ENCODE results near the gene CYFIP2.

The CYFIP2 gene

DNA sequence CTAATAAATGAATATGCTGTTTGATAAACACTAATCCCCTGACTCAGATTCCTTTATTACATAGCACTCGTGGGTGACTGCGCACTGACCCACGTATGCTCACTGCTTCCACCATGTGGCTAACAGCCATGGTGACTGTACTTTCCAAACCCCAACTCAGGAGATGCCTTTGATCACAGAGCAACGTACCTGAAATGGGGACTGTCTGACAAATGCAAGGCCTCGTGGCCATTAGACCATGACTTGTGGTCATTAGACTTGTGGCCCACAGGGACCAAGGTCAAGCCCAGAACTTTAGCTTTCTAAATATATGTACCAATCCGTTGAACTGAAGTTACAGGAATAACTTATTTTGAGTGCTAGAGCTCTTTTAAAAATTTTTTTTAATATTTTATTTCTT, 46.6 kb downstream of the CYFIP2 start:
- in situ Hi-C loops (cut with HindIII; ENCODE audit: low sequenced_read_pairs): no loop called here

DNA sequence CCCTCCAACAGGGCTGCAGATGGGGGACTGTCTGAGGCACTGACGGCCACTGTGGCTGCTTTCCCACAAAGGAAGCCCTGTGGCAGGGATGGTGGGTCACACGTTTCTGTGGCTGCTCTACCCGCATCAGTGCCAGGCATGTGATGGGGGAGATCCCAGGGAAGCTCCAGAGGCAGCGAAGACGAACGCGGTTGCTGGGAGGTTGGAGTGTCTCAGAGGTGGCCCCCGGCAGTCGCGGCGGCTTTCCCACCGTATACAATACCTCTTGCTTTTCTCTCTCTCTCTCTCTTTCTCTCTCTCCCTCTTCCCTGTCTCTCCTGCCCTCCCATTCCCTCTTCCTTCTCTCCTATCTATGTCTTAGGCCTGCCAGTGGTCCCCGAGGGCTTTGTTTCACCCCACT, 56.7 kb downstream of the CYFIP2 start:
- in situ Hi-C loops (cut with HindIII; ENCODE audit: low sequenced_read_pairs): no loop called here

DNA sequence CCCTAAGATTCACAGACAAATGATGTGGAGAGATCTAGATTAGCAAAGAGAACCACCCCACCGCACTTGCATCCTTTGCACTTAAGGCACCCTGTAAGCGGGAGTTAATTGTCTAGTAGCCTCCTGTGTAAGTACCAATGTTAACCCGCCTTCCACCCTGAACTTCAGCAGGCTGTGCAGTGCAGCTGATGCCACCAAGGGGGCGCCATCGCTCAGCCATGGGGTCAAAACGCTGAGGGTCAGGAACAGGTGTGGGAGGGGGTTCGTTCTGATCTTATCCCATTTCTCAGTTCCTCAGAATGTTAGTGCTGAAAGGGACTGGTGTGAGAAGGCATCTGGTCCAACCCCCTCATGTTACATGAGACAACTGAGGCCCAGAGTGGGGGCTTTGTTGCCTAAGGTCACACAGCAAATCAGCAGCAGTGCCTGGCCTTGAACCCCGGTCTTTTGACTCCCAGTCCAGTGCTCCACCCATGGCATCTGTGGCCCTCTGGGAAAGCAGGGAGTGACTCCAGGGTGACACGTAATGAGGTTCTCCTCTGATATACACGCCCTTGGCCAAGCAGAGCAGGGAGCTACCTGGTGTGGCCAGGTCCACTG, 57.3 kb downstream of the CYFIP2 start:
- in situ Hi-C loops (cut with HindIII; ENCODE audit: low sequenced_read_pairs): no loop called here

DNA sequence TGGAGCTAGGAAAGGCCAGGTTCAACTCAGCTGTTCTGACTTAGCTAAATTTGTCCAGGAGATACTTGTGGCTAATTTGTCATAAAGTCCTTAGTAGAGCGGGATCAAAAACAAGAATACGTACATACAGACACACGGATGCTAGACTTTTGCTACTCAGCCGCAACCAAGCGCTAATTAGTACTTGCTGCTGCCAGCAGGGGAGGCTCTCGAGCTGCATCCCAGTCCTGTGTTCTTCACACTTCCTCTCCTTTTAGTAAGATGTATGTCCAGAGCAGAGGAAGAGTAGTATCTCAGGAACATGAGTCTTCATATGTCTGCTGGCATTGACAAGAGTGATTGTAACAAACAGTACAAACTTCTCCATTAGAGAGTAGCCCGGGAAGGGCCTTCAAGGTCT, 58.3 kb downstream of the CYFIP2 start:
- in situ Hi-C loops (cut with HindIII; ENCODE audit: low sequenced_read_pairs): no loop called here

DNA sequence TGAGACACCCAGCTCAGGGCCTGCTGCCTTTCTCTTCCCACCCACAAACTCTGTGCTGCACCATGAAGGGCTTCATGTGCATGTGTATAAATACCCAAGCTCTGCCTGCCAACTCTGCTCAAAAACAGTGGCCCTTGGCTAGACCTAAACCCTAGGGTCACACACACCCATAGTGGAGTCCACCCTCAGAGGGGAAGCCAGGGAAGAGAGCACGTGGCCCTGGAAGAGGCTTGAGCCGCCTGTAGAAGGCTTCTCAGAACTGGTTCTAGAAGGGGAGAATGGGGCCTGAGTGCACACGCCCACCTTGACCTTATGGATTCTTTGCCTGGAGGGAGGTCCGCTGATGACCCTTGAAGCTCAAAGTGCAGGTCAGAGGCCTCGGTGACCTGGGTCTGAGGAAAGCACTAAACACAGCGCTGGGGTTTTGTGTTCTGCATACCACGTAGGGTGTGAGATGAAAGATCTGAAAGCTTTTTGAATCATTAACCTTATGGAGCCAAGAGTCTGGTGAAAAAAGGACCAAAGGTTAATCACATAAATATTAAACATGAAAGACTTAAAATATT, 60.6 kb downstream of the CYFIP2 start:
- in situ Hi-C loops (cut with HindIII; ENCODE audit: low sequenced_read_pairs): loop anchor here (25.0 kb wide), 1 partner anchor 161 kb away; no protein-coding TSS in a partner anchor

DNA sequence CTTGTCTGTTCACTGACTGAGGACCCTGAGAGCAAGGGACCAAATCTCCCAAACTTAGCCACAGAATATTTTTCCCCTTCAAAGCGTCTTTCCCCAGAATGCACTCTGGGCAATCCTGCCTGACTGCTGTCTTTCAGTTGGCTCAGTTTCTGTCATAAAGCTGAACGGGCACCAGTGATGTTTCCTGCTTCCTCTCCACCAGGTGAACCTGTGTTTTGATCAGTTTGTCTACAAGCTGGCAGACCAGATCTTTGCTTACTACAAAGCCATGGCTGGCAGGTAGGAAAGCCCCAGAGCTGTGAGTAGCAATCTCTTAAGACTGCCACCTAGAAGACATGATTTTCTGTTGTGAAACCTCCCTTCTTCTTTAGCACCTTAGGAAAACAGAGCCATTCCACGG, 61.8 kb downstream of the CYFIP2 start:
- in situ Hi-C loops (cut with HindIII; ENCODE audit: low sequenced_read_pairs): loop anchor here (25.0 kb wide), 1 partner anchor 160 kb away; no protein-coding TSS in a partner anchor

DNA sequence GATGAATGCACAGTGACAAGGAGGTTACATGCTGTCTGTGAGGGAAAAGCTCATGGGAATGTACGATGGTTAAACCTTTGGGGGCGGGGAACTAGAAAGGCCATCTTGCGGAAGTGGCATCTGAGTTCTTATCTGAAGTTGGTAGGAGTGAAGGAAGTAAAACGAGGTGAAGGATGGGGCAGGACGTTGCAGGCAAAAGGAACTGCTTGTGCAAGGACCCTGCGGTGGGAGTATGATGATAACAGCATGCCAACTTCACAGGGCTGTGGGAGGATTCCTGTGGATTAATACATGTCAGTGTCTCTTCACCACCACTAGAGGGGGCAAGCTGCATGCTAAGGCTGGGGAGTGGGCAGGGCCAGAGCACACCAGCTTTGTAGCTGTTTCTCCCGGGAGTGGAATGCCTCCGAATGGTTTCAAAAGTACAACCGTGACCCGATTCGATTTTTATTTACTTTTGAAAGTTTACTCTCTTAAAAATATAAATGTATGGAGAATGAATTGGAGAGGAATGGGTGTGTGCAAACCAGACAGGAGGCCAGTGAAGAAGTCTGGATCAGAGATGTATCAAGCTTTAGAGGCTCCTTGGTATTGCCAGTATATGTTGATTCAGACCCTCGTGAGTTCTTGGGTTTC, 62.5 kb downstream of the CYFIP2 start:
- in situ Hi-C loops (cut with HindIII; ENCODE audit: low sequenced_read_pairs): loop anchor here (25.0 kb wide), 1 partner anchor 159 kb away; no protein-coding TSS in a partner anchor

DNA sequence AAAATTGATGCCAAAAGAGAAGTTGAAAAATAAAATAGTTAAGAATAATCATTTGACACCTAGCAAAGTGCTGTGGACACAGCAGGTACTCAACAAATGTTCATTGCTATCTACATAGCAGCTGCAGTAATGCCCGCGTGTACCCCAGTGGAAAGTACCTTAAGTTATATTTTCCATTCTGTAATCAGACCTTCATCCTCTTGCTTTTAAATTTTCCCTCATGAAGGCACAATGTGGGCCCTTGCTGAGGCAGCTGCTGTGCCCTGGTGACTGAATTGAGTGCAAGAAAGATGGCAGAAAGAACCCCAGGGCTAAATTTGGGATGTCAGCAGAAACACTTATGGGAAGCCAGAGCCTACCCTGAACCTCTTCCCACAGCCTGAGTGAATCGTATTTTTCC, 65.9 kb downstream of the CYFIP2 start:
- in situ Hi-C loops (cut with HindIII; ENCODE audit: low sequenced_read_pairs): loop anchor here (25.0 kb wide), 1 partner anchor 155 kb away; no protein-coding TSS in a partner anchor

DNA sequence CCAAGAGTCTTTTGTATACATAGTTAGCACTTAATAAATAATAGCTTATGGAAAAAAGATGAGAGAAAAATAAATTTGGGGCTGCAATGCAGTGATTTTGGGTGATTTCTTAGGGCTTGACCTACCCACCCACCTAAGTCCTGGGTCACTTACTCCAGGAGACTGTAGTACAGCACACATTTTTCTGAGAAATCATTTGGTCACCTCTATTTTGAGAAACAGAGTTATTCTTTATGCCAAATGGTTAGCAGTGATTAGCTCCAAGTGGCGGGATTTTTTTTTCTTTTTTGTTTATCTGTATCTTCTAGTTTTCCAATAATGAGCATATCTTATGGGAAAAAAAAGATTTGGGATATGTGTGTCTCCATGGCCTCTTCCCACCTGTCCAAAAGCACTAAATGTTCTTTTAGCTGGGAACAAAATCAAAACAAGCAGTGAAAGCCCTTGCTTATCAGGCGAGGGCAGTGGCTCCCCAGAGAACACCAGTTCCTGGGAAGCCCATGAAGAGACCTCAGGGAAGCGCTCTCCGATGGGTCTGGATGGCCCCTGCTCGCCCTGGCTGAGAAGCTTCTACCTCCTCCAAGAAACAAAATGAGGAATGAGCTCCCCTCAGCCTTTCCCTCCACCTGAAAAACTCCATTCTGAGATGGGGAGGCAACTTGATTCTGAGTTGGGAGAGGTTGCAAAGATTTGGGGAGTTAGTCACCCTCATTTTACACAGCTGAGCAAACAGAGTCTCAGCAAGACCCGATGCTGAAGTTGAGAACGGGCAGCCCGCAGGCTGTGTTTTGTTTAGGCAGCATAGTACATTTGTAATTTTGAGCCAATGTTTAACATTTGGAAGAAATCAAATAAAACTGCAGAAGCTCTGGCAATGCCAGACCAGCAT, 69.9 kb downstream of the CYFIP2 start:
- in situ Hi-C loops (cut with HindIII; ENCODE audit: low sequenced_read_pairs): loop anchor here (25.0 kb wide), 1 partner anchor 152 kb away; no protein-coding TSS in a partner anchor

DNA sequence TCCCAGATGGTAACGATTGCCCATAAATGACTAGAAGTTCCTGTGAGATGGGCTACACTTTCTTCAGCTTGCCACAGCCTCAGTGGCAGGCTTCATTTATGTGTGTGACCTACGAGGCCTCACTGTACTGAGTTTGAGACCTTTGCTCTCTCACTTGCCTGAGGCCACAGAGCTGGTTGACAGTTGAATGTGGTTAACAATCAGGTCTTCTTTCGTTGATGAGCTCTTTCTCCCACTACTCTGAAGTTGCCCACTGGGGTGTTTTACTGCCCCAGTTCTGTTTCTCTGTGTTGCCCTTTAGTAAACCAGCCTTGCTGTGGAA, 70.5 kb downstream of the CYFIP2 start:
- in situ Hi-C loops (cut with HindIII; ENCODE audit: low sequenced_read_pairs): loop anchor here (25.0 kb wide), 1 partner anchor 151 kb away; no protein-coding TSS in a partner anchor

DNA sequence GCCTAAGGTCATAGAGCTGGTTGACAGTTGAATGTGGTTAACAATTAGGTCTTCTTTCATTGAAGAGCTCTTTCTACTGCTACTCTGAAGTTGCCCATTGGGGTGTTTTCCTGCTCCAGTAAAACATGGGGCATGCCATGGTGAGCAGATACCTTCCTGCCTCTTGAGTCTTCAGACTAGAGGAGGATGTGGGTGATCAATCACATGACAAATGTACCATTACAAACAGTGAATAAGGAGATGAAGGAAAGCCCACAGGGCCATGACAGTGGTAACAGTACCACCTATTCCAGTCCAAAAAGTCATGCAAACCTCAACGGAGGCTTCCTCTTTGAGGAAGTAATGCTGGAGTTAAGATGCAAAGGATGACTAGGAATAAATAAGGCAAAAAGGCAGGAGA, 73.5 kb downstream of the CYFIP2 start:
- in situ Hi-C loops (cut with HindIII; ENCODE audit: low sequenced_read_pairs): loop anchor here (25.0 kb wide), 1 partner anchor 148 kb away; no protein-coding TSS in a partner anchor

DNA sequence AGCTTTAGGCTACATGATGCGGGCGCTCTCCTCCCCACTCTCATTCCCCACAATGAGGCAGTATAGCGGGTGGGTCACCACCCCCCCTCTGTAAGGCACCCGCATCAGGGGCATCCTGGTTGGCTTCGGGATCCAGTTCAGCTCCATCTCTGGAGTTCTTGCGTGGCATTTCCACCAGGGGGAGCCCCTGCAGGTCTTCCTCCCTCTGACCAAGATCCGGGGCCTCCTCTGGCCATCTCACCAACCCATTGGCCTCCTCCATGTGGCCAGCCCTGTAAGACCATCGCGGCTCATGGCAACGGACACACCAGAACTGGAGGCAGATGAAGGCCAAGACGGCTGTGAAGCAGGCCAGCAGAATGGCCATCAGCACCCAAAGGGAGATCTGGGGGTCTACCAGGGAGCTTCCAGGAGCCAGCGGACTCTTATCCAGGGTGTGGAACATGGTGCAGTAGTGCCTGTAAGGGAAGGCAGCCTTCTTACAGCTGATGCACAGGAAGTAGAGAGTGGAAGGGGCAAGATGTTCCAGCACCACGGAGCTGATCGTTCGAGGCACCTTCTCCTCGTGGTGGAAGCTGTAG, 77.0 kb downstream of the CYFIP2 start:
- in situ Hi-C loops (cut with HindIII; ENCODE audit: low sequenced_read_pairs): loop anchor here (25.0 kb wide), 1 partner anchor 144 kb away; no protein-coding TSS in a partner anchor

DNA sequence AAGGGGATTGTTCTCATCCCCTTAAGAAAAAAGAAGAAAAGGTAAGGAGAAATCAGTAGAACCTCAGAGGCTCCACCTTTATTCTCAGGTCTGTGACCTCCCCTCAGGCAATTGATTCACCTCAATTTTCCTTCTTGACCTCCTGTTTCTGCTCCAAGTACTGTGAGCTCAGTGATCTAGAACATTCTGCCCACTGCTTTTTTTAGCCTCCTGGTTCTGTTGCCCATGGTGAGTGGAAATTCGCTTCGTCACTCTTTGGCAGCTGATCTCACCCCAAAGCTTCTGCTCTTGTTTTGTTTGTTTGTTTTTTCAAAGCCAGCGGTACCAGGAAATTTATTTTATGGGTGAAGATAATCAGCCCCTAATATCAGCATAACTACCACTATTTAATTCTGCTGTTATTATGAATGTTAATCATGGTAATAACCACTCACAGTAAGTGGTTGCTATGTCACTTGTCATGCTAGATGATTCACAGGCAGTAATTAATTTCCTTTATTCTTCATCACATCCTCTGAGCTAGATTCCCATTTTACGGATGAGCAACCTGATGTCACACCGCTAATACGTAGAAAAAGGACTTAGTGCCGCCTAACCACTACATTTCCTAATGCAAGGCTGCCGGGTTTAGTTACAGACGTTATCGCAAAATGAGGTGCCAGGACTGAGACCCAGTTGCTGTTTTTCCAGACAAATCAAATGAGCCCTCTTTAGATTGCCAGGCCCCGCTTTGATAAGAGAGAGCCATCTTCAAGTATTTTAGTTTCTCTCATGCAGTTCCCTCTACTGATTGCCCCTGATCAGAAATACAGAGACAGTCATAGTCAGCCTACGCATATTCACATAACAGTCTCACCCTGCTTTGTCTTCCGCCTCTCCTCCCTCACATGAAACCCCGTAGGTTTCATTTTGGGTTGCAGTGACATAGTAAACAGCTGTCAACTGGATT, 78.2 kb downstream of the CYFIP2 start:
- in situ Hi-C loops (cut with HindIII; ENCODE audit: low sequenced_read_pairs): loop anchor here (25.0 kb wide), 1 partner anchor 143 kb away; no protein-coding TSS in a partner anchor

DNA sequence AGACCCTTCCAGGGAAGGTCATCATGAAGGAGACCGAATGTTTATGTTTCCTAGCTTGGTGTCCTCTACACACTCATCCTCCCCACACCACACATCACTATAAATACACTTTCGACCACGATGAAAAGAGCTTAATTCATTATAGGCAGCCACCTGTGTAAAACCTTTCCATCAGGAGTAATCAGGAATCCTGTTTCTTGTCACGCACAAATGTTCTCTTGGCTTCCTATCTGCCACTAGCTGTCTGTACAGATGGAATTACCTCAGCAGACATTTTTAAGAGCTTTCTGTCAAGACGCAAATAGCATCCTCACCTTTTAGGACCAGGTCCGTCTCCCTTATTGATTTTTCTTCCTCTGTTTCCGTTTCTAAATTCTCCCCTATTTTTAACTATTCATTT, 79.1 kb downstream of the CYFIP2 start:
- in situ Hi-C loops (cut with HindIII; ENCODE audit: low sequenced_read_pairs): loop anchor here (25.0 kb wide), 1 partner anchor 142 kb away; no protein-coding TSS in a partner anchor

DNA sequence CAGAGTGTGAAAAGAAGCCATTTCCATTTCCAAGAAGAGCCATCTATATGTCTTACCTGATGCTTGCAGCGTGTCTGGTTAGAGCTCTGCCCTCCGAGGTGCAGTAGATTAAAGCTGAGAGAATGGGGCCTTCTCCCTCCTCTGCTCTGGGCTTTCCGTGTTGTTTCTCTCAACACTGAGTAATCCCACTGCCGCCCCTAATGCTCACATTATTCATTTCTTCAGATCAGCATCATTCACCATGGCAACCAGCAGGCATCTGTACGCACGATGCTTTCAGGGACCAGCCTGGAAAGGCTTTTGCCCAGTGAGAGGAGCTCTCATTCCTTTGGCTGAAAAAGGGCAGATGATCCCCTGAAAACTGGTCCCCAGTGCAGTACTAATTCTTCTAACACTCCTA, 79.6 kb downstream of the CYFIP2 start:
- in situ Hi-C loops (cut with HindIII; ENCODE audit: low sequenced_read_pairs): loop anchor here (25.0 kb wide), 1 partner anchor 142 kb away; no protein-coding TSS in a partner anchor

DNA sequence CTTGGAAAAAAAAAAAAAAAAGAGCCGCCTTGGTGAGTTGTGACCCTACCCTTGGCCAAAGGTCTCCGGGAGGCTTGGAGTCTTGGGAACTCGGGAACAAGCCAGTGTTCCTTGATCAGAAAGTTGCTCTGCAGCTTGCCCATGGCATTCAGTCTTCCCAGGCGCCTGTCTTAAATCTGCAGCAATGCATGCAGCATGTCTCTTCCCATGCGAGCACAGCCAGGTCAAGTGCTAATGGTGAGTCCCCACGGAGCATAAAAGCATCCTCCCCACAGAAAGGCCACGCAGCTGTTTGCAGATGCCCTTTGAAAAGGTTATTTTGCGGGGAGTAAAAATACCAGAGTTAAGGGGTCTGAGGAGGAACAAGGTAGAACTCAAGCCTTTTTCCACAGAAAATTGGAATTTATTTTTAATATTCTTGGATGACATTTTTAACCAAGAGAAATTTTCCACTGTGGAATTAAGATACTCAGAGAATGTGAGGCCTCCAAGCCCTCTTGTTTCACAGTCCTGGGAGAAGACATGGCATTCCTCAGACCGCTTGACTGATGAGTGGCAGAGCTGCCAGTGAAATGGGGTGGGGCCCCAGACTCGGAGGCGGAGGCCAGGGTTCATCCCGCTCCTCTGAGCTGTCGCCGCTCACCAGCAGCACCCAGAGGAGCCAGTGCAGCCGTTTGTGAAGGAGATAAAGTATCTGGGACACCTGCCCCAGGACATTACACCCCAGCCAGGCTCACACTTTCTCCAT, 81.6 kb downstream of the CYFIP2 start:
- in situ Hi-C loops (cut with HindIII; ENCODE audit: low sequenced_read_pairs): loop anchor here (25.0 kb wide), 1 partner anchor 140 kb away; no protein-coding TSS in a partner anchor

DNA sequence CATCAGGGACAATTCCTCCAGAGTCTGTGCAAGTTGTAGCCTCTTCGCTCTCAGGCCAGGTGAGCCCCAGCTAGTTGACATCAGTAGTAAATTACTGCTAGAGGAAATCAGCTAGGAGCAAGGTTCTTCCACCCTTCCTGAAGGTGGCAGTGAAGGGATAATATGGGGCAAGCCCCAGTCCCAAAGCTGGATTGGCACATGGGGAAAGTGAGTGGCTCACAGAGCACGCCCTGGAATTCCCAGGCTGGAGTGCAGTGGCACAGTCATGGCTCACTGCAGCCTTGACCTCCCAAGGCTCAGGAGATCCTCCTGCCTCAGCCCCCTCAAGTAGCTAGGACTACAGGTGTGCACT, 82.1 kb downstream of the CYFIP2 start:
- in situ Hi-C loops (cut with HindIII; ENCODE audit: low sequenced_read_pairs): loop anchor here (25.0 kb wide), 1 partner anchor 139 kb away; no protein-coding TSS in a partner anchor

DNA sequence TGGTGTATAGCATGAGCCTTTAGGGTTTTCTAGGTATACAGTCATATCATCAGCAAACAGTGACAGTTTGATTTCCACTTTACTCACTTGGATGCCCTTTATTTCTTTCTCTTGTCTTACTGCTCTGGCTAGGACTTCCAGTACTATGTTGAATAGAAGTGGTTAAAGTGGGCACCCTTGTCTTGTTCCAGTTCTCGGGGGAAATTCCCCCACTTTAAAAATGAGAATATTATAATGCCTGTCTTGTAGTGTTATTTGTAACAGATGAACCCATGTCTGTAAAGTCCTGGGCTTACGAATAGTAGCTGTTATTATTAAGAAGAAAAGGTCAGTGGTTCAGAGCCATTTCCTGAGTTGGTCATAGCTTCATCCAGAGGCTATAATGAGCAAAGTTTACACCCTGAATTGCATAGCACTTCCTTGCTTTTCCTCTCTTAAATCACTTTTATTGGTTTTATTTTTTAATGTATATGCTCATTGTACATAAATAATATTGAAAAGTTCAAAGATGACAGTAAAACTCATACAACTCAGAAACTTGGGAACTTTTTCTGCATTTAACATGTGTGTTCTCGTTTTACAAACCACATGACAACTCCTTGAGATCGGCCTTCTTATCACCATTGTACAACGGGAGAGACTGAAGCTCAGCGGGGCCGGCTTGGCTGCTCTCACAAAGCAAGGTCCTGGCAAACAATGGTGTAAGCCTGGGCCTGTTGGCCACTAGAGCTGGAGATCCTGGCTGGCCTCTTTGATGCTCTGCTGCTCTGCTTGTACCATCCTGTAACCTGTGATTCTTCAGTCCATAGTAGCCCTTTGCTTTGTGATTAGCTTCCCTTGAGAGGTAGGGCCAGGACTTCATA, 85.2 kb downstream of the CYFIP2 start:
- in situ Hi-C loops (cut with HindIII; ENCODE audit: low sequenced_read_pairs): no loop called here

Data from DLD1 (cell line).